HCT116 (cell line): Measurements from ENCODE around the gene SPATA17.

Source experiments
- ATF3 ChIP-seq: IDR thresholded peaks from 2 replicates; pipeline ENCODE4 v1.6.1; 2012
- CTCF ChIP-seq, 3 experiments: fragments of 200-600 bp in 1 of 3; sonication (generic) in 1 of 3; IDR thresholded peaks in 2 of 3; conservative IDR thresholded peaks in 1 of 3; 2 replicates each; pipeline ENCODE4 v1.5.1; 2012 to 2017; ENCODE audit warnings: low read depth in 2 of 3, low read length in 2 of 3, antibody characterized with exemption in 1 of 3, borderline replicate concordance in 1 of 3, control low read depth in 1 of 3, mild to moderate bottlenecking in 1 of 3, mixed read lengths in 1 of 3, mixed run types in 1 of 3, moderate library complexity in 1 of 3; ENCODE audit not compliant: insufficient read depth in 1 of 3
- EGR1 ChIP-seq: IDR thresholded peaks from 2 replicates; pipeline ENCODE4 v1.6.1; 2012; ENCODE audit warnings: low read depth
- ELF1 ChIP-seq: IDR thresholded peaks from 2 replicates; pipeline ENCODE4 v1.6.1; 2012; ENCODE audit warnings: low read depth, borderline replicate concordance
- EZH2phosphoT487 ChIP-seq: fragments of 200-600 bp; IDR thresholded peaks from 2 replicates; pipeline ENCODE4 v1.6.1; 2018; ENCODE audit warnings: antibody characterized with exemption, borderline replicate concordance
- JUND ChIP-seq: IDR thresholded peaks from 2 replicates; pipeline ENCODE4 v1.6.1; 2012
- MAX ChIP-seq: IDR thresholded peaks from 2 replicates; pipeline ENCODE4 v1.6.1; 2012
- POLR2A ChIP-seq: IDR thresholded peaks from 2 replicates; pipeline ENCODE4 v1.7.0; 2011; ENCODE audit warnings: borderline replicate concordance; ENCODE audit not compliant: insufficient read depth, insufficient read length; ENCODE audit errors: extremely low read depth
- POLR2AphosphoS5 ChIP-seq: IDR thresholded peaks from 2 replicates; pipeline ENCODE4 v1.6.1; 2011; ENCODE audit warnings: mild to moderate bottlenecking, low read depth, low read length, moderate library complexity
- RAD21 ChIP-seq: IDR thresholded peaks from 2 replicates; pipeline ENCODE4 v1.6.1; 2012; ENCODE audit warnings: low read depth, mild to moderate bottlenecking
- REST ChIP-seq: IDR thresholded peaks from 2 replicates; pipeline ENCODE4 v1.6.1; 2012; ENCODE audit warnings: low read depth
- SP1 ChIP-seq: IDR thresholded peaks from 2 replicates; pipeline ENCODE4 v1.6.1; 2012; ENCODE audit warnings: low read depth
- YY1 ChIP-seq: IDR thresholded peaks from 2 replicates; pipeline ENCODE4 v1.6.1; 2011; ENCODE audit warnings: low read length, low read depth, moderate library complexity, mild to moderate bottlenecking; ENCODE audit not compliant: insufficient replicate concordance; ENCODE audit errors: extremely low read depth
- ZNF274 ChIP-seq: fragments of 200-500 bp; sonication (Bioruptor generic); IDR thresholded peaks from 2 replicates; pipeline ENCODE4 v1.6.1; 2014; ENCODE audit warnings: mild to moderate bottlenecking, low read depth, low read length, inconsistent platforms

- TF ChIP-seq POLR2AphosphoS5, result no peak
- TF ChIP-seq REST, result no peak
- TF ChIP-seq JUND, result no peak
- no peak for TF ChIP-seq ATF3
- no peak for TF ChIP-seq ZNF274
- TF ChIP-seq CTCF (IDR thresholded peaks at IDR 0.05 in 2 of 3, conservative IDR thresholded peaks at IDR 0.05 in 1 of 3; ENCODE audit: borderline replicate concordance in 1 of 3, insufficient read depth in 1 of 3, low read depth in 2 of 3, low read length in 2 of 3), result no peak
- no peak for TF ChIP-seq POLR2A
- no peak for TF ChIP-seq EGR1
- TF ChIP-seq EZH2phosphoT487, result no peak
- TF ChIP-seq RAD21, result no peak
- TF ChIP-seq YY1, result no peak
- no peak for TF ChIP-seq MAX
- no peak for TF ChIP-seq ELF1
- TF ChIP-seq SP1, result no peak
Observed at GRCh38 chr1:217896490-217896889, 265.3 kb downstream of the SPATA17 start.
